ENCODE measurements around the gene EIF3M. TPM values are rescaled to one million over a fixed set of nuclear protein-coding genes. Genes with fewer than 3 reads are reported as not detected.

Gene EIF3M
- polyA plus RNA-seq, 3 donors = 248 to 316 (median 315) TPM

- H3K27ac ChIP-seq (ENCODE audit: low read depth in 1 of 2, low read length in 2 of 2) = no peak overlapping the region
- H4K20me1 ChIP-seq (ENCODE audit: insufficient read depth, low read length) = no peaks in the 10 kb centered on the region
- no peaks in the 10 kb centered on the region for H3K36me3 Mint-ChIP-seq
- no peak overlapping the region for H3K4me3 ChIP-seq (replicated peaks in 1 of 3; ENCODE audit: low read depth in 2 of 3, low read length in 3 of 3)
- no peak overlapping the region for H3K9ac ChIP-seq (ENCODE audit: insufficient read depth, low read length, poor library complexity, severe bottlenecking)
- H2AFZ ChIP-seq (ENCODE audit: insufficient read depth, low read depth, low read length, poor library complexity, severe bottlenecking) = no peak overlapping the region
- H3K4me2 ChIP-seq (replicated peaks; ENCODE audit: extremely low read depth, low read length, poor library complexity, severe bottlenecking) = no peak overlapping the region
- no peak for DNase-seq
- H3K27ac Mint-ChIP-seq = no peak overlapping the region
- no peaks in the 10 kb centered on the region for H3K36me3 ChIP-seq (replicated peaks in 1 of 2; ENCODE audit: control insufficient read depth in 1 of 2, insufficient read depth in 2 of 2, low read length in 2 of 2)
- H3K4me1 Mint-ChIP-seq = no peaks in the 10 kb centered on the region
- no peak overlapping the region for H3K4me3 Mint-ChIP-seq
- no peak for TF ChIP-seq CTCF (IDR thresholded peaks at IDR 0.05)
- no peaks in the 10 kb centered on the region for H3K9me3 ChIP-seq (replicated peaks in 1 of 2; ENCODE audit: control insufficient read depth in 1 of 2, insufficient read depth in 1 of 2, low read length in 2 of 2)
- intact Hi-C loops (cut with micrococcal nuclease) = no loop called here
- H3K27me3 ChIP-seq (ENCODE audit: control insufficient read depth in 2 of 2, insufficient read depth in 2 of 2, low read length in 2 of 2) = no peaks in the 10 kb centered on the region
- H3K9me3 Mint-ChIP-seq = no peaks in the 10 kb centered on the region
- H3K79me2 ChIP-seq (ENCODE audit: insufficient read depth, low read length) = no peaks in the 10 kb centered on the region
- peaks cover 1 to 3% (median 1%) of the 10 kb centered on the region in 3 donors for H3K27me3 Mint-ChIP-seq (ENCODE audit: low read depth in 3 of 3)
- H3K4me1 ChIP-seq (ENCODE audit: control insufficient read depth in 1 of 2, insufficient read depth in 2 of 2, low read length in 2 of 2) = no peaks in the 10 kb centered on the region
These were observed 57.7 kb downstream of the EIF3M start for GRCh38 chr11:32641361-32641760.

- DNase-seq = no peak
- no peaks in the 10 kb centered on the region for H3K36me3 Mint-ChIP-seq
- no CpG with 5 or more reads among the region's 1 CpG for WGBS (ENCODE audit: insufficient coverage)
- H3K4me1 Mint-ChIP-seq = no peaks in the 10 kb centered on the region
- Histone ChIP-seq H3K4me1 (ENCODE audit: control insufficient read depth in 1 of 2, insufficient read depth in 2 of 2, low read length in 2 of 2) (no peaks in the 10 kb centered on the region), H3K79me2 (ENCODE audit: insufficient read depth, low read length) (no peaks in the 10 kb centered on the region), H2AFZ (ENCODE audit: insufficient read depth, low read depth, low read length, poor library complexity, severe bottlenecking) (no peak overlapping the region), H3K9ac (ENCODE audit: insufficient read depth, low read length, poor library complexity, severe bottlenecking) (no peak overlapping the region), H3K27ac (ENCODE audit: low read depth in 1 of 2, low read length in 2 of 2) (no peak overlapping the region), H3K36me3 (replicated peaks in 1 of 2; ENCODE audit: control insufficient read depth in 1 of 2, insufficient read depth in 2 of 2, low read length in 2 of 2) (no peaks in the 10 kb centered on the region), H3K4me2 (replicated peaks; ENCODE audit: extremely low read depth, low read length, poor library complexity, severe bottlenecking) (no peak overlapping the region), H3K27me3 (ENCODE audit: control insufficient read depth in 2 of 2, insufficient read depth in 2 of 2, low read length in 2 of 2) (no peaks in the 10 kb centered on the region), H3K4me3 (replicated peaks in 1 of 3; ENCODE audit: low read depth in 2 of 3, low read length in 3 of 3) (no peak overlapping the region), H4K20me1 (ENCODE audit: insufficient read depth, low read length) (no peaks in the 10 kb centered on the region), H3K9me3 (replicated peaks in 1 of 2; ENCODE audit: control insufficient read depth in 1 of 2, insufficient read depth in 1 of 2, low read length in 2 of 2) (no peaks in the 10 kb centered on the region)
- intact Hi-C loops (cut with micrococcal nuclease) = no loop called here
- H3K27me3 Mint-ChIP-seq (ENCODE audit: low read depth in 3 of 3) = peaks cover 0 to 2% (median 0%) of the 10 kb centered on the region in 3 donors
- TF ChIP-seq CTCF (IDR thresholded peaks at IDR 0.05) = no peak
- no peak overlapping the region for H3K27ac Mint-ChIP-seq
- H3K9me3 Mint-ChIP-seq = peaks cover 0 to 2% (median 0%) of the 10 kb centered on the region in 7 donors
- no peak overlapping the region for H3K4me3 Mint-ChIP-seq
These were observed 59.9 kb downstream of the EIF3M start for GRCh38 chr11:32643526-32643925.

Other genes with a start within 250 kb of the EIF3M start
- not detected for gene WT1, start 148.3 kb upstream of the EIF3M start, polyA plus RNA-seq
- gene CCDC73, start 210.8 kb downstream of the EIF3M start, polyA plus RNA-seq = under 1 TPM in 2 of 3 donors, not detected in 1; 0.03 to 0.09 TPM
- gene PRRG4, start 246.1 kb downstream of the EIF3M start, polyA plus RNA-seq = 1 to 10 TPM; 3.5 to 9.9 (median 8.7) TPM

Measured in CD14-positive monocyte (primary cell).